Spinal cord (tissue), 10 donors: Measurements from ENCODE around the gene MYOM1. TPM values are rescaled to one million over a fixed set of nuclear protein-coding genes. Genes with fewer than 3 reads are reported as not detected.

Experiments
- DNase-seq, 6 donors: peaks; one replicate each; pipeline versions ENCODE4 v3.0.0 to v3.0.0-alpha.2; 2013 to 2015; ENCODE audit warnings: low spot score in 6 of 6, low read depth in 4 of 6
- H3K27ac ChIP-seq: one replicate; pipeline ENCODE4 v1.5.1; 2013; ENCODE audit warnings: low read depth, low read length, control low read depth
- H3K27me3 ChIP-seq: one replicate; pipeline ENCODE4 v1.6.1; 2013; ENCODE audit warnings: low read length; ENCODE audit not compliant: control insufficient read depth, insufficient read depth
- H3K36me3 ChIP-seq: one replicate; pipeline ENCODE4 v1.6.1; 2013; ENCODE audit warnings: low read length; ENCODE audit not compliant: control insufficient read depth, insufficient read depth
- H3K4me1 ChIP-seq: one replicate; pipeline ENCODE4 v1.6.1; 2013; ENCODE audit warnings: low read length; ENCODE audit not compliant: control insufficient read depth, insufficient read depth
- H3K4me3 ChIP-seq: one replicate; pipeline ENCODE4 v1.5.1; 2013; ENCODE audit warnings: low read depth, low read length, control low read depth
- H3K9me3 ChIP-seq: one replicate; pipeline ENCODE4 v1.6.1; 2013; ENCODE audit warnings: low read length; ENCODE audit not compliant: control insufficient read depth, insufficient read depth
- WGBS: methylation state at CpG from one replicate; pipeline ENCODE4 v1.1.5; 2013; ENCODE audit warnings: missing lambda C conversion rate; ENCODE audit not compliant: insufficient coverage; 5-methylcytosine and 5-hydroxymethylcytosine counted together
- polyA plus RNA-seq, 2 donors: library from polyadenylated mRNA; unstranded; fragments of 120-200 nt; gene quantifications; one replicate each; pipeline ENCODE4 v1.2.1, GENCODE V29; 2013; ENCODE audit not compliant: insufficient read length in 2 of 2
- total RNA-seq, 2 donors: library from RNA; depleted of rRNA in 1 of 2; stranded (reverse); fragments of 120-200 nt in 1 of 2; fragments of >200 nt in 1 of 2; gene quantifications; one replicate each; pipeline versions ENCODE4 v1.2.3 to v1.2.4, GENCODE V29; 2013 to 2014
- donor health status: healthy.

MYOM1 gene
- total and polyA plus RNA-seq, 4 donors: 9.2 to 15.4 (median 9.7) TPM

DNA sequence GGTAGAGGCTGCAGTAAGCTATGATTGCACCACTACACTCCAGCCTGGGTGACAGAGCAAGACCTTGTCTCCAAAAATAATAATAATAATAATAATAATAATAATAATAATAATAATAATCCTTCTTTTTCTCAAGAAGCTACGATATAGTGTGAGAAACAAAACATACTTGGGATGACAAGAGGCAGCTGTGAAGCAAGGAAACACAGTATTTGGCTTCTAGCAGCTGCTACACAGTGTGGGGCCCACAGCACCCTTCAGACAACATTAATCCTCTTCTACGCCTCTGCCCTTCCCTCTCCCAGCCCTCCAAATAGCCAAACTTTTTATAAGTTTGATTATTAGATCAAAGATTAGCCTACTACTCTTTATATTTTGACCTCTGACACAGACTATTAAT, 62.2 kb downstream of the MYOM1 start:
- H3K27ac ChIP-seq: no peak overlapping the region
- H3K4me3 ChIP-seq: no peak overlapping the region
- H3K4me1 ChIP-seq: no peaks in the 10 kb centered on the region
- no peaks in the 10 kb centered on the region for H3K9me3 ChIP-seq
- WGBS: no CpG with 5 or more reads among the region's 2 CpGs
- H3K27me3 ChIP-seq: no peaks in the 10 kb centered on the region
- DNase-seq: no peak
- H3K36me3 ChIP-seq: no peaks in the 10 kb centered on the region

DNA sequence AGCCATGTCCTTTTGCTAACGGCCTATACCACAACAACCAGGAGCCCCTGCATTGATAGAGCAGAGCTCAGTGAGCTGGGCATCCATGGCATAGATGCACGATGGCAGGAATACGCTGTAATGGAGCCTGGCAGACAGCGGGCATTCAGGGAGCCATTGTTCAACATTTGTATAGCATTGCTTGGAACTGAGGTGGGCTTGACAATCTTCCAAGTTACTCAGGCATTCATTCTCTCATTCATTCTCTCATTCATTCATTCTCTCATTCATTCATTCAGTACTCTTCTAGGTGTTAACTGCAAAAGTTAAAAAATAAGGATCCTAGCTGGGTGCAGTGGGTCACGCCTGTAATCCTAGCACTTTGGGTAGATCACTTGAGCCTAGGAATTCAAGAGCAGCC, 62.7 kb downstream of the MYOM1 start:
- H3K27ac ChIP-seq: no peak overlapping the region
- no peak for DNase-seq

DNA sequence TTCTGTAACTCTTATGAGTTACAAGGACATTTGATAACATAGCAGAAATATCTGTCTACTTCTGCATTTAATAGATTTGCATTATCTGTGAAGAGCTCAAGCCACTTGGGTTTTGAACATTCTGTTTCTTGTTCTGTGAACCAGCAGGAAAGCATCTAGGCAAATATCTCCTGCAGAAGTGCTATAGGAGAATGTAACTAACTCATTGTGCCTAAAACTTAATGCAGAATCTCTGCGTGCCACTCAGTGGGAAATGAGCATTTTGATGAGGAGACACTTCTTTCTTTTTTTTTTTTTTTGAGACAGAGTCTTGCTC, 63.5 kb downstream of the MYOM1 start:
- H3K4me3 ChIP-seq: no peak overlapping the region
- no peaks in the 10 kb centered on the region for H3K4me1 ChIP-seq
- no peak for DNase-seq
- no peak overlapping the region for H3K27ac ChIP-seq
- 60% methylated on average over 1 of the region's 1 CpG for WGBS
- H3K27me3 ChIP-seq: no peaks in the 10 kb centered on the region
- H3K9me3 ChIP-seq: no peaks in the 10 kb centered on the region
- no peaks in the 10 kb centered on the region for H3K36me3 ChIP-seq

More for the DNA sequence above, 62.7 kb downstream of the MYOM1 start:
- WGBS: 74% methylated on average over 2 of the region's 5 CpGs
- H3K9me3 ChIP-seq: no peaks in the 10 kb centered on the region
- no peaks in the 10 kb centered on the region for H3K36me3 ChIP-seq
- no peaks in the 10 kb centered on the region for H3K4me1 ChIP-seq
- H3K27me3 ChIP-seq: no peaks in the 10 kb centered on the region
- no peak overlapping the region for H3K4me3 ChIP-seq

DNA sequence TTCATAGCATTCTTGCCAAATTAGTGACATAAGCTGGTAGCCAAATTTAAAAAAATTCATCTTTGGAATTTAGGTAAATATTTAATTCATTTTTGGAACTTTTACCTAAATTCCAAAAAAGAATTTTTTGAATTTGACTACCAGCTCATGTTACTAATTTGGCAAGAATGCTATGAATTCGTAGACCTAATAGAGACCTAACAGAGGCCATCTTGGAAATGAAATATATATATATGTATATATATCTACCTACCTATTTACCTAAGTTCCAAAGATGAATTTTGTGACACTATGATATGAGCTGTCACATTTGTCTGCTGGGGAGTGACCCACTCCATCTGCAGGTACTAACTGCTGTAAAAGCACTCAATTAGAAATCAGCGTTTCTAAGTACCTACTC, 65.6 kb downstream of the MYOM1 start:
- Histone ChIP-seq H3K27me3 (no peaks in the 10 kb centered on the region), H3K4me1 (no peaks in the 10 kb centered on the region), H3K9me3 (no peaks in the 10 kb centered on the region), H3K4me3 (no peak overlapping the region), H3K36me3 (no peaks in the 10 kb centered on the region), H3K27ac (no peak overlapping the region)
- DNase-seq: no peak
- WGBS: no CpG with 5 or more reads among the region's 2 CpGs

DNA sequence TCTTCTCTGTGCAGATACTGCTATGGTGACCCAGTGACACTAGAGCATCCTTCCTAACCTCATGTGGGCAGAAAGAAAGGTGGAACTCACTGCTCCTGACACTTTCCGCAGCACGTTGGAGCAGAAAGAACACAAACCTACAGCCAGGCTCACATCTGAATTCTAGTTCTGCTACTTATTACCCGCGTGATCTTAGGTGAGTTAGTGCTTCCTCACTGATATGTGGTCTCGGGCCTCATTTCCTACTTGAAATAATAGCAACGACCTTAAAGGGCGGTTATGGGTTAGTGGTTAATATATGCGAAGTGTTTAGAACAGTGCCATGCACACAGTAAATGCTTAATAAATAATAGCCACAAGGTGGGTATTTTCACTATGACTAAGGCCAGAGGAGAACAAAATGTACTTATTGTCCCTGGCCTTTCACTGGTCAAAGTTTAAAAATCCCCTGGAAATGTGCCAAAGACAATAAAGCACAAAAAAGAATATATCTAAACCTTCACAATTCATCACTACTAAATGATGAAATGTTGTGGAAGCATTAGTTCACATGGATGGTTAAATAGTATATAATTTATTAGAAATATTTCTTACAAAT, 66.6 kb downstream of the MYOM1 start:
- H3K4me1 ChIP-seq: no peaks in the 10 kb centered on the region
- no peaks in the 10 kb centered on the region for H3K9me3 ChIP-seq
- no peak for DNase-seq
- no peak overlapping the region for H3K27ac ChIP-seq
- H3K4me3 ChIP-seq: no peak overlapping the region
- H3K36me3 ChIP-seq: no peaks in the 10 kb centered on the region
- no peaks in the 10 kb centered on the region for H3K27me3 ChIP-seq
- WGBS: 89% methylated on average over 4 of the region's 8 CpGs

DNA sequence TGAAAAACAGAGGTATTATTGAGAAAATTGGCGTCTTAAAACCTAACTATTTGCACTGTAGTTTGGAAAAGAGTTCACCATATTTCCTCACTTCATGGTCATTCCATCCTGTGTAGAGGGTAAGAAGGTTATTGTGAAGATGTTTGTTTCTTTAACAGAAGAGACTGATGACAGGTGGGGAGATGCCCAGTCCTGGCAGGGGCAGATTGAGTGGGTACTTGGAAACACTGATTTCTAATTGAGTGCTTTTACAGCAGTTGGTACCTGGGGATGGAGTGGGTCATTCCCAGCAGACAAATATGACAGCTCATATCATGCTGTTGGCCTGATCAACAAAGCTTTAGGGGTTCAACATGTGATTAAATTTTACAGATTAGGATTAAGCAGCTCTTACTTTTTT, 67.5 kb downstream of the MYOM1 start:
- no CpG with 5 or more reads among the region's 1 CpG for WGBS
- Histone ChIP-seq H3K4me3 (no peak overlapping the region), H3K9me3 (no peaks in the 10 kb centered on the region), H3K27ac (no peak overlapping the region), H3K4me1 (no peaks in the 10 kb centered on the region), H3K36me3 (no peaks in the 10 kb centered on the region), H3K27me3 (no peaks in the 10 kb centered on the region)
- no peak for DNase-seq

DNA sequence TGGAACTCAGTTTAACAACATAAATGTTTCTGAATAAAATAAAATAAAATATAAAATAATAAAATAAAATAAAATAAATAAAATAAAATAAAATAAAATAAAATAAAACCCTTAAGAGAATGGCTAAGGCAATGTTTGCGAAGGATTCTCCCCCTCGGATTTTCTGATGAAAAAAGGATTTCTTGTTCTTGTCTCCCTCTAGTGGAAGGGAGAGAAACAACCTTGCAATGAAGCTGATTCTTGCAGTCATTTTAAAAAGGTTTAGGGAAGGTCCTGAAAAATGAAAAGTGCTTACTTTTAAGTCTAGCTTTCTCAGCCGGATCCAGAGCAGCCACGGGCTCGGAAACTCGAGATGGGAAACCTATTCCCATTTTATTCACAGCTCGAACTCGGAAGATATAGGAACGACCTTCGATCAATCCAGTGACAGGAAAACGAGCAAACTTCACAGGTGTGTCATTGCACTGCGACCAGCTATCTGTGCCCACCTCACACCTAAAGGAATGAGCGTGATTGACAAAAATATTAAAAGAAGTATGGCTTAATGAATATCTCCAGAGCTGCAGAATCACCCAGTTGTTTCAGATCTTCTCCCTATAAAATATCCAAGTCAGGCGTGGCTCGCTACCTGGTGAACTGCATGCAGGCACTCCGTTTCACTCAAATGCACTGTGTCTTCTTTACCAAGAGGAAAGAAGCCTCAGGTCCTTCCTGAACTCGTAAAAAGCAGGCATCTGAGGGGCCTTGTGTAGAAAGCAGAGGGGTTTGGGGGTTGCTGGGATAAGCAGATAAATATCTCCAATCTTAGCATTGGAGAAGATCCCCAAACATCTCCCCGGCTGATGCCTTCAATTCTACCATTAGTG, 68.1 kb downstream of the MYOM1 start:
- no peaks in the 10 kb centered on the region for H3K36me3 ChIP-seq
- H3K9me3 ChIP-seq: no peaks in the 10 kb centered on the region
- H3K4me1 ChIP-seq: no peaks in the 10 kb centered on the region
- peak in 2 of 6 donors; percentile 59 to 75 for DNase-seq
- no peaks in the 10 kb centered on the region for H3K27me3 ChIP-seq
- H3K27ac ChIP-seq: no peak overlapping the region
- 59% methylated on average over 8 of the region's 18 CpGs for WGBS
- no peak overlapping the region for H3K4me3 ChIP-seq

DNA sequence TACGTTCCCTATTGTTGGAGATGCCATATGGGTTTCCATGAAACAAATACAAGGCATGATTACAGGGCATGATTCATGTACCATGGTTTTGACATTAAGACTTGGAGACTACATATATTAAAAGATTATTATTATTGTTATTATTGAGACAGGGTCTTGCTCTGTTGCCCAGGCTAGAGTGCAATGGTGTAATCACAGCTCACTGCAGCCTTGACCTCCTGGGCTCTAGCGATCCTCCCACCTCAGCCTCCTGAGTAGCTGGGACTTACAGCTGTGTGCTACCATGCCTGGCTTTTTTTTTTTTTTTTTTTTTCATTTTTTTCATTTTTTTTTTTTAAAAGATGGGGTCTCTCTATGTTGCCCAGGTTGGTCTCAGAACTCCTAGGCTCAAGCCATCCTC, 69.1 kb downstream of the MYOM1 start:
- no CpG with 5 or more reads among the region's 2 CpGs for WGBS
- H3K4me3 ChIP-seq: no peak overlapping the region

DNA sequence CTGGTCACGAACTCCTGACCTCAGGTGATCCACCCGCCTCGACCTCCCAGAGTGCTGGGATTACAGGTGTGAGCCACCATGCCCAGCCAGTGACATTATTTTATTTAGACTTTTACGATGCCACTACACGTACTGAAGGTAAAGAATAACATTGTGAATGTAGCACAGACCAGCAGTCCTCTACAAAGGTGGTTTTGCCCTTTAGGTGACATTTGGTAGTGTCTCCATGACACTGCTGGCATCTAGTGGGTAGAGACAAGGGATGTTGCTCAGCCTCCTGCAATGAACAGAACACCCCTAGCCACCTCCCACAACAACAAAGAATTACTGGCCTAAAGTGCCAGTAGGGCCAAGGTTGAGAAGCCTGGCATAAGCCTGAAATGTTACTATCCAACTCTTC, 69.5 kb downstream of the MYOM1 start:
- DNase-seq: no peak
- H3K4me1 ChIP-seq: no peaks in the 10 kb centered on the region

More for the DNA sequence above, 69.1 kb downstream of the MYOM1 start:
- no peak overlapping the region for H3K27ac ChIP-seq
- no peaks in the 10 kb centered on the region for H3K27me3 ChIP-seq
- H3K4me1 ChIP-seq: no peaks in the 10 kb centered on the region
- no peak for DNase-seq
- no peaks in the 10 kb centered on the region for H3K36me3 ChIP-seq
- no peaks in the 10 kb centered on the region for H3K9me3 ChIP-seq

DNA sequence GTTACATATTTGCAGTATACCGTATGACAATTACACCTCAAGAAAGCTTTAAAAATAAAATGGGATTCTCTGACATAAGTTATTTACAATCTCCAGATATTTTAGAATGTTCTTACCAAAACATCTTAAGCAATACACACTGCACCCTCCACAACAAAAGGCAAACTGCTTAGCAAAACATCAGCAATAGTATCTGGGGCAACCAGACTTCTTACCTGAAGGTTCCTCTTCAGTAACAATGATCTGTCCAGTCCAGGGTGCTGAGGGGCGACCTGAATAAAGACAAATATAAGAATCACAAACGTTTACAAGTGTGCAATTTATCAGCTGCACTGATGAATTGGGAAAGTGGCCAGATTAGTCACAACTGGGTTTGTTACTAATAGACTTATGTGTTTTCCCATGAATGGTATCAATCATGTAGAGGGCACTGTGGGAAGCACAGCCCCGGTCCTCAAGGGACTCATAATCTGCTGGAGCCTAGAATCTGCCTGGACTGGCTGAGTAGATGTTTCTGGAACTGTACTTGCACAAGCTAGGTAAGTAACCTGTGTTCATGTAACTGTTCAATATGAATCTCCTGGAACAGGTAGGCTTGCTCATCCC, 70.7 kb downstream of the MYOM1 start:
- H3K27ac ChIP-seq: no peak overlapping the region
- no peaks in the 10 kb centered on the region for H3K4me1 ChIP-seq
- no peaks in the 10 kb centered on the region for H3K36me3 ChIP-seq
- no peak for DNase-seq
- H3K4me3 ChIP-seq: no peak overlapping the region
- no peaks in the 10 kb centered on the region for H3K27me3 ChIP-seq
- 63% methylated on average over 2 of the region's 4 CpGs for WGBS
- H3K9me3 ChIP-seq: peaks cover 1% of the 10 kb centered on the region

More for the DNA sequence above, 69.5 kb downstream of the MYOM1 start:
- H3K27me3 ChIP-seq: no peaks in the 10 kb centered on the region
- no peak overlapping the region for H3K27ac ChIP-seq
- 96% methylated on average over 3 of the region's 5 CpGs for WGBS
- H3K9me3 ChIP-seq: no peaks in the 10 kb centered on the region
- no peaks in the 10 kb centered on the region for H3K36me3 ChIP-seq
- H3K4me3 ChIP-seq: no peak overlapping the region
